NCI-H2196 (cell line): ENCODE data around the gene RBM18.

ENCODE experiments used
- DNase-seq: peaks from one replicate; lab custom pipeline; 2025; ENCODE audit not compliant: unreplicated experiment; lab: John Stamatoyannopoulos, UW

The RBM18 gene

GRCh38 chr9:122223435-122223834, 41.2 kb downstream of the RBM18 start:
- DNase-seq = no peak

GRCh38 chr9:122222791-122223190, 41.8 kb downstream of the RBM18 start:
- DNase-seq = no peak

GRCh38 chr9:122221183-122221811, 43.3 kb downstream of the RBM18 start:
- no peak for DNase-seq

GRCh38 chr9:122220673-122221182, 43.9 kb downstream of the RBM18 start:
- DNase-seq = no peak

- no peak for DNase-seq
Observed at GRCh38 chr9:122219856-122220672, 44.6 kb downstream of the RBM18 start.

GRCh38 chr9:122218935-122219855, 45.4 kb downstream of the RBM18 start:
- no peak for DNase-seq

GRCh38 chr9:122218071-122218934, 46.3 kb downstream of the RBM18 start:
- no peak for DNase-seq

- no peak for DNase-seq
Observed at GRCh38 chr9:122217640-122218039, 47.0 kb downstream of the RBM18 start.

GRCh38 chr9:122216798-122217418, 47.7 kb downstream of the RBM18 start:
- no peak for DNase-seq

- DNase-seq = no peak
Observed at GRCh38 chr9:122216138-122216797, 48.4 kb downstream of the RBM18 start.

GRCh38 chr9:122215663-122216062, 49.0 kb downstream of the RBM18 start:
- DNase-seq = no peak

- no peak for DNase-seq
Observed at GRCh38 chr9:122214507-122214906, 50.1 kb downstream of the RBM18 start.

- DNase-seq = peak; percentile 95
Observed at GRCh38 chr9:122213589-122214413, 50.8 kb downstream of the RBM18 start.

- DNase-seq = no peak
Observed at GRCh38 chr9:122213102-122213588, 51.5 kb downstream of the RBM18 start.

GRCh38 chr9:122212473-122213004, 52.1 kb downstream of the RBM18 start:
- no peak for DNase-seq

- no peak for DNase-seq
Observed at GRCh38 chr9:122209451-122209850, 55.2 kb downstream of the RBM18 start.

GRCh38 chr9:122207096-122207495, 57.5 kb downstream of the RBM18 start:
- no peak for DNase-seq
